ENCODE data around the gene SPINT1. TPM values are rescaled to one million over a fixed set of nuclear protein-coding genes. Genes with fewer than 3 reads are reported as not detected.

The SPINT1 gene
- total and polyA plus RNA-seq, 10 donors = 4.8 to 25.8 (median 8.6) TPM

DNA sequence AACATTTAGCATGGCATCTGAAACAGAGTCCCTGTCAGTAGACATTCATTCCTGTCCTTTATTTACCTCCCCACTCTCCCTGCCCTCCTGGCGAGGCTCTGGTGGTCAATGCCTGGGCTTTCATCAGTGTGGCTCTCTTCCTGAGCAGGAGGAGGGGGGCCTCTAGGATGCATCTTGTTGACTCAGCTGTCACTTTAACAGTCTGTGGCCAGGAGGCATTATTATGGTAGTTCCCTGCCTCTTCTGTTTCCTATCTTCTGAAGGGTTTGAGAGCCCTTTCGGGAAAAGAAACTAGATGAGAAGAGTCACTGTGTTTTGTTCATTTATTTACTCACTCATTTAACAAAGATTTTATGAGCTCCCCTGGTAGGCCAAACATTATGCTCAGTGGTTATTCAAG is 13.0 kb upstream of the SPINT1 start:
- intact Hi-C loops (cut with DNase I; ENCODE audit: low total_unique reads) = no loop called here
- no peak for TF ChIP-seq POLR2AphosphoS5 (IDR thresholded peaks at IDR 0.05)
- TF ChIP-seq, protein P1, sequence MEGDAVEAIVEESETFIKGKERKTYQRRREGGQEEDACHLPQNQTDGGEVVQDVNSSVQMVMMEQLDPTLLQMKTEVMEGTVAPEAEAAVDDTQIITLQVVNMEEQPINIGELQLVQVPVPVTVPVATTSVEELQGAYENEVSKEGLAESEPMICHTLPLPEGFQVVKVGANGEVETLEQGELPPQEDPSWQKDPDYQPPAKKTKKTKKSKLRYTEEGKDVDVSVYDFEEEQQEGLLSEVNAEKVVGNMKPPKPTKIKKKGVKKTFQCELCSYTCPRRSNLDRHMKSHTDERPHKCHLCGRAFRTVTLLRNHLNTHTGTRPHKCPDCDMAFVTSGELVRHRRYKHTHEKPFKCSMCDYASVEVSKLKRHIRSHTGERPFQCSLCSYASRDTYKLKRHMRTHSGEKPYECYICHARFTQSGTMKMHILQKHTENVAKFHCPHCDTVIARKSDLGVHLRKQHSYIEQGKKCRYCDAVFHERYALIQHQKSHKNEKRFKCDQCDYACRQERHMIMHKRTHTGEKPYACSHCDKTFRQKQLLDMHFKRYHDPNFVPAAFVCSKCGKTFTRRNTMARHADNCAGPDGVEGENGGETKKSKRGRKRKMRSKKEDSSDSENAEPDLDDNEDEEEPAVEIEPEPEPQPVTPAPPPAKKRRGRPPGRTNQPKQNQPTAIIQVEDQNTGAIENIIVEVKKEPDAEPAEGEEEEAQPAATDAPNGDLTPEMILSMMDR (IDR thresholded peaks at IDR 0.05 in 8 of 11, conservative IDR thresholded peaks at IDR 0.05 in 3 of 11) = no peak
- TF ChIP-seq POLR2A (IDR thresholded peaks at IDR 0.05) = no peak
- Histone ChIP-seq H3K36me3 (no peaks in the 10 kb centered on the region), H3K27ac (no peak overlapping the region), H3K4me3 (no peak overlapping the region), H3K4me1 (no peaks in the 10 kb centered on the region), H3K27me3 (replicated peaks in 1 of 7) (no peaks in the 10 kb centered on the region), H3K9me3 (no peaks in the 10 kb centered on the region)
- WGBS, 5 donors = 69 to 97% (median 80%) methylated on average over 2 of the region's 2 CpGs
- DNase-seq = no peak

DNA sequence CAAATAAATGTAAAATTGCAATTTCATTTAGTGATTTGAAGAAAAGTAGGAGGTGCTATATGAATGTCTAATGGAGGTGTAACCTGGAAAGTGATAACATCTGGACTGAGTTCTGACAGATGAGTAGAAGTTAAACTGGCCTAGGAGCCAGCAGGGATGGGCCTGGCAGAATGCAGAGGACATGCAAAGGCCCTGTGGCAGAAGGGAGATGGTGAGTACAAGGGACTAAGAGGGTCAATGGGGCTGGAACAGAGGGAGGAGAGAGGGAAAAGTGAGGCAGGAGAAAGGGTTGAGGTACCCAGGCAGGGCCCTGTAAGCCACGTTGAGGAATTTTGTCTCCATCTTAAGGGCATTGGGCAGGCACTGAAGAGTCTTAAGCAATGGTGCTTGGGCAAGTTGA is 12.0 kb upstream of the SPINT1 start:
- H3K4me3 ChIP-seq = no peak overlapping the region
- no peaks in the 10 kb centered on the region for H3K36me3 ChIP-seq
- H3K27me3 ChIP-seq (replicated peaks in 1 of 7) = no peaks in the 10 kb centered on the region
- no peak for DNase-seq
- no peak for TF ChIP-seq POLR2A (IDR thresholded peaks at IDR 0.05)
- no peak for TF ChIP-seq POLR2AphosphoS5 (IDR thresholded peaks at IDR 0.05)
- TF ChIP-seq, protein P1 (IDR thresholded peaks at IDR 0.05 in 8 of 11, conservative IDR thresholded peaks at IDR 0.05 in 3 of 11) = no peak
- H3K4me1 ChIP-seq = no peaks in the 10 kb centered on the region
- WGBS, 5 donors = 58 to 87% (median 73%) methylated on average over 1 of the region's 1 CpG
- H3K27ac ChIP-seq = no peak overlapping the region
- intact Hi-C loops (cut with DNase I; ENCODE audit: low total_unique reads) = no loop called here
- no peaks in the 10 kb centered on the region for H3K9me3 ChIP-seq

DNA sequence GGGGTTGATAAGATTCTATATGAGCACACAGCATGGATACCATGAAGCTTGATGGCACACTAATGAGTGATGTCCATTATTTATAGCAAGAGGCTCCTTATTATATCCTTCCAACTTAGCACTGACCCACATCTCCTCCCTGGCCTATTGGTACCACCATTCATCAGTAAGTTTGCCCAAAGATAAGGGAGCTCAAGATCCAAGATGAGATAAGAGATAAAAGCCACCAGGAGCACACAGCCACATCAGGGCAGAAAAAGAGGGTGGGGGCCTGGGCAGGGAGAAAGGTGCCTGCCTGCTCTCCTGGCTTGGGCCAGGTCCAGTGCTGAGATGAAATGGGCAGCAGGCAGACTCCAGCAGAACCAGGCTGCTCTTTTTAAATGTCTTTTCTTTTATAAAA is 10.9 kb upstream of the SPINT1 start:
- H3K27ac ChIP-seq = no peak overlapping the region
- H3K4me1 ChIP-seq = no peaks in the 10 kb centered on the region
- no peaks in the 10 kb centered on the region for H3K9me3 ChIP-seq
- H3K36me3 ChIP-seq = no peaks in the 10 kb centered on the region
- TF ChIP-seq POLR2A (IDR thresholded peaks at IDR 0.05) (no peak), POLR2AphosphoS5 (IDR thresholded peaks at IDR 0.05) (no peak)
- TF ChIP-seq, protein P1 (IDR thresholded peaks at IDR 0.05 in 8 of 11, conservative IDR thresholded peaks at IDR 0.05 in 3 of 11) = no peak
- DNase-seq = no peak
- H3K4me3 ChIP-seq = no peak overlapping the region
- no peaks in the 10 kb centered on the region for H3K27me3 ChIP-seq (replicated peaks in 1 of 7)
- intact Hi-C loops (cut with DNase I; ENCODE audit: low total_unique reads) = no loop called here

DNA sequence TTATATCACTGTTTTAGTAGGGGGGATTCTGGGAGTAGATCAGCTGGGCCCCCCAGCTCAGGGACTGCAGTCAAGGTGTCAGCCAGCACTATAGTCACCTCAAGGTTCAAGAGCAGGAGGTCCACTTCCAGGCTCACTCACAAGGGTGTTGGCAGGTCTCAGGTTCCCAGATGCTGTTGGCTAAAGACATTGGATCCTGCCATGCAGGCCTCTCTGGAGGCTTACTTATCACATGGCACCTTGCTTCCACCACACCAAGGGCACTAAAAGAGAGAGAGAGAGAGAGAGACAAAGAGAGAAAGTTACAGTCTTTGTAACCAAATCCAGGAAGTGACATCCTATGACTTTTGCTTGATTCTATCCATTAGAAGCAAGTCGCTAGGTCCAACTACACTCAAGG is 7.8 kb upstream of the SPINT1 start:
- intact Hi-C loops (cut with DNase I; ENCODE audit: low total_unique reads) = no loop called here
- 83 to 90% (median 83%) methylated on average over 1 of the region's 1 CpG for WGBS, 5 donors
- H3K27me3 ChIP-seq (replicated peaks in 1 of 7) = no peaks in the 10 kb centered on the region
- no peaks in the 10 kb centered on the region for H3K36me3 ChIP-seq
- H3K4me1 ChIP-seq = no peaks in the 10 kb centered on the region
- no peak overlapping the region for H3K4me3 ChIP-seq
- DNase-seq = no peak
- TF ChIP-seq, protein P1 (IDR thresholded peaks at IDR 0.05 in 8 of 11, conservative IDR thresholded peaks at IDR 0.05 in 3 of 11) = no peak
- TF ChIP-seq POLR2A (IDR thresholded peaks at IDR 0.05) (no peak), POLR2AphosphoS5 (IDR thresholded peaks at IDR 0.05) (no peak)
- H3K9me3 ChIP-seq = no peaks in the 10 kb centered on the region
- no peak overlapping the region for H3K27ac ChIP-seq
